HG03064 (cell line): ENCODE measurements around the gene TRIM41.
"Not testable (repeated sequence)": the region's sequence is repeated elsewhere in the genome, so short reads cannot be mapped to it uniquely, and the experiment has no call there.

Source experiments
- ATAC-seq: cut with Tn5 transposase; IDR thresholded peaks from one replicate; pipeline ENCODE4 v1.9.1; 2021; ENCODE audit warnings: low read depth; ENCODE audit not compliant: unreplicated experiment

TRIM41 gene

DNA sequence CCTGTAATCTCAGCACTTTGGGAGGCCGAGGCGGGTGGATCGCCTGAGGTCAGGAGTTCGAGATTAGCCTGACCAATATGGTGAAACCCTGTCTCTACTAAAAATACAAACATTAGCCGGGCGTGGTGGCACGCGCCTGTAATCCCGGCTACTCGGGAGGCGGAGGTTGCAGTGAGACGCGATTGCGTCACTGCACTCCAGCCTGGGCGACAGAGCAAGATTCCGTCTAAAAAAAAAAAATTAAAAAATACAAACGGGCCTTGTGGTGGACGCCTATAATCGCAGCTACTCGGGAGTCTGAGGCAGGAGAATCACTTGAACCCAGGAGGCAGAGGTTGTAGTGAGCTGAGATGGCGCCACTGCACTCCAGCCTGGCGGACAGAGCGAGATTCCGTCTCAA is 14.1 kb upstream of the TRIM41 start:
- ATAC-seq: not testable (repeated sequence)

DNA sequence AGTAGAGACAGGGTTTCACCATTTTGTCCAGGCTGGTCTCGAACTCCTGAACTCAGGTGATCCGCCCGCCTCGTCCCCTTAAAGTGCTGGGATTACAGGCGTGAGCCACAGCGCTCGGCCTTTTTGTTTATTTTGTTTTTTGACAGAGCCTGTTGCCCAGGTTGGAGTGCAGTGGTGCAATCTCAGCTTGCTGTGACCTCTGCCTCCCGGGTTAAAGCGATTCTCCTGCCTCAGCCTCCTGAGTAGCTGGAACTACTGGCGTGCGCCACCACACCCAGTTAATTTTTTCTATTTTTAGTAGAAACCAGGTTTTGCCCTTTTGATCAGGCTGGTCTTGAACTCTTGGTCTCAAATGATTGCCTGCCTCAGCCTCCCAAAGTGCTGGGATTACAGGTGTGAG is 12.9 kb upstream of the TRIM41 start:
- not testable (repeated sequence) for ATAC-seq

DNA sequence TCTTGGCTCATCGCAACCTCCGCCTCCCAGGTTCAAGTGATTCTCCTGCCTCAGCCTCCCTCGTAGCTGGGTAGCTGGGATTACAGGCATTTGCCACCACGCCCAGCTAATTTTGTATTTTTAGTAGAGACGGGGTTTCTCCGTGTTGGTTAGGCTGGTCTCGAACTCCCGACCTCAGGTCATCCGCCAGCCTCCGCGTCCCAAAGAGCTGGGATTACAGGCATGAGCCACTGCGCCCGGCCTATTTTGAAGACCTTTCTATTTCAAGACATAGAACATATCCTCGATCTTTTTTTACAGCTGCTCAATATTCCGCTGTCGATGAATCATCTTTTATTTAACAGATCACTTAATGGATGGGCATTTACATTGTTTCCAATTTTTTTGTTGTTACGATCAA is 12.4 kb upstream of the TRIM41 start:
- not testable (repeated sequence) for ATAC-seq

DNA sequence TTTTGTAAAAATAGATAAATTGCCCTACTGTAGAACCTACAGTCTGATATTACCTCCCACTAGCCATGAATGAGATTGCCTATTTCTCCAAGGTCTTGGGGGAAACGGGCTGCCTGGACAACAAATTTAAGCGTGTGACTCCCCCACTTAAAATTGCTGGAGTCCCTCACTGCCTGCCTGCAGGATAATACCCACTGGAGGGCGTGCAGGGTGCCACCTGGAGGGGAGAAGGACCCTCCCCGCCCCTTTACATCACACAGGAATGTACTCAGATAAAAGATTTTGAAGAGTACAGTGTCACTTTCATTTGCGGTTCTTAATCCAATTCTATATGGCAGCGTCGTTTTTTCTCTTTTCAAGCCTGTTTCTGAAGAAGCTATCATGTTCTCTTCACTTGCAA is 11.9 kb upstream of the TRIM41 start:
- no peak for ATAC-seq

DNA sequence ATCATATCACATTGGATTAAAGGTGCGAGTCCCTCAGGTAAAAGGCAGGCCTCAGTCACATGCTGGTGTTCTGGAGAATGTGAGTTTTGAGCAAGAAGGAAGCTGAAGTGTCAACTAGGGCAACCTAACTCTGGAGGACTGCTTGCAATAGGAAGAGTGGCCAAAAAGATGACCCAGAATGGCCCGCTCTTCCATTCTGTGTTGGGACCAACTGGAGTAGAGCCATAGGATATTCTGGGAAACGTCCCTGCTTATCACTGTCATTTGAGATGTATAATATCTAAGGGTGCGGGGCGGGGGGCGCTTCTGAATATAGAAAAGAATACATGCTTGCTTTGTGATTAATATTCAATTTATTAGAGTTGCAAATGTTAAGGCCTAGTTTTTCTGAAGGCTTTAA is 11.0 kb upstream of the TRIM41 start:
- no peak for ATAC-seq

DNA sequence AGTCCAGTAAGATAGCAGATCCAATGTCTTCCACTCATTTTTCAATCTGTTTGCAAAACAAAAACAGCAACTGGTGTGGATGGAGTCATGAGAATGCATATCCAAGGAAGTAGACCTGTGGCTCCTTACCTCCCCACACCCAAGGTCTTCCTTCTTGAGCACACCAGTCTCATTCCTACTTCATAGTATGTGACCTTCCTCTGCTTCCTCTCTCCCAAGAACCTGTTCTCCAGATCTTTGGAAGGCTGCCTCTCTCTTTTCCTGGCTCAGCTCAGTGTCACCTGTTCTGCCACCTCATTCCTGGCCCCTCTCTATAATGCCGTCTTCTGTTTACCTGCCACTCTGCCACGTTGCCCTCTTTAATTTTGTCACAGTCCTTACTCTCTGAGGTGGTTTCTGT is 10.1 kb upstream of the TRIM41 start:
- no peak for ATAC-seq

DNA sequence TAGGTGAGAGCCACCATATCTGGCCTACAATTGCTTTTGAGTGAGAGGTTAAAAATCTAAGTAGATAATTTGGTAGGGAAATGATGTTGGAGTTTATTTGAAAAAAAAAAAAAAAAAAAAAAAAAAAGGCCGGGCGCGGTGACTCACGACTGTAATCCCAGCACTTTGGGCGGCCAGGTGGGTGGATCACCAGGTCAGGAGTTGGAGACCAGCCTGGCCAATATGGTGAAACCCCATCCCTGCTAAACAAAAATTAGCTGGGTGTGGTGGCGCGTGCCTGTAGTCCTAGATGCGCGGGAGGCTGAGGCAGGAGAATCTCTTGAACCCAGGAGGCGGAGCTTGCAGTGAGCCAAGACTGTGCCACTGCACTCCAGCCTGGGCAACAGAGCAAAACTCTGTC is 8.8 kb upstream of the TRIM41 start:
- not testable (repeated sequence) for ATAC-seq

DNA sequence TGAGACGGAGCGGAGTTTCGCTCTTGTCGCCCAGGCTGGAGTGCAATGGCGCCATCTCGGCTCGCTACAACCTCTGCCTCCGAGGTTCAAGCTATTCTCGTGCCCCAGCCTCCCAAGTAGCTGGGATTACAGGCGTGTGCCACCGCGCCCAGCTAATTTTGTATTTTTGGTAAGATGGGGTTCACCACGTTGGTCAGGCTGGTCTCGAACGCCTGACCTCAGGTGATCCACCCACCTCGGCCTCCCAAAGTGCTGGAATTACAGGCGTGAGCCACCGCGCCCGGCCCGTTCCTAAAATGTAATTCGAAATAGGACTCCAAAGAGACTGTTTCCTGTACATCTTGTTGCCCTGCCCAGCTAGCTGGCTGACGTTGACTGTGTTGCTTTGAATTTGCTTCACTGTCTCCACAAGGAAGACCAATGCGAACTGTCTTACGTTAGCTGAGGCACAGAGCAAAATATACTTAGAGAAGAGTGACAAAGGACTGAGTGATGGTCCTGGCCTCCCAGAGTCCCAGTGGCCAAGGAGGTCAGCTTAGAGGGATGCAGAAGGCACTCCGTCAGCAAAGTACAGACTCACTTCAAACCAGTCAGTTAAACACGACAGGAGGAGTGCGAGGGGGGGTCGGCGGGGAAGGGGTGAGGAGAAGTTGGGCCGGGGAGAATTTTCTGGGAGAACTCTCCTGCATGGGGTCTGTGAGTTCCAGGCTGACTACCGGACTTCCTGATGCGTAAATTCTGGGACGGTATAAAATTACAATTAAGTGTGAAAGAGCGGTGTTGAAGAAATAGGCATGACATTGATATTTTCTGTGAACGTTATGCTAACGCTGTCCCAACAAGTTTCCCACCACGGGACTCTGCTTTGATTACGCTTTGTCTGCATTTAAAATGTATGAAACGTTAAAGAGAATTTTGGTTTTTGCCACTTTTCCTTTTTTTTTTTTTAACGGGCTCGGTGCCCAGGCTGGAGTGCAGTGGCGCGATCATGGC is 6.8 kb upstream of the TRIM41 start:
- ATAC-seq: no peak

DNA sequence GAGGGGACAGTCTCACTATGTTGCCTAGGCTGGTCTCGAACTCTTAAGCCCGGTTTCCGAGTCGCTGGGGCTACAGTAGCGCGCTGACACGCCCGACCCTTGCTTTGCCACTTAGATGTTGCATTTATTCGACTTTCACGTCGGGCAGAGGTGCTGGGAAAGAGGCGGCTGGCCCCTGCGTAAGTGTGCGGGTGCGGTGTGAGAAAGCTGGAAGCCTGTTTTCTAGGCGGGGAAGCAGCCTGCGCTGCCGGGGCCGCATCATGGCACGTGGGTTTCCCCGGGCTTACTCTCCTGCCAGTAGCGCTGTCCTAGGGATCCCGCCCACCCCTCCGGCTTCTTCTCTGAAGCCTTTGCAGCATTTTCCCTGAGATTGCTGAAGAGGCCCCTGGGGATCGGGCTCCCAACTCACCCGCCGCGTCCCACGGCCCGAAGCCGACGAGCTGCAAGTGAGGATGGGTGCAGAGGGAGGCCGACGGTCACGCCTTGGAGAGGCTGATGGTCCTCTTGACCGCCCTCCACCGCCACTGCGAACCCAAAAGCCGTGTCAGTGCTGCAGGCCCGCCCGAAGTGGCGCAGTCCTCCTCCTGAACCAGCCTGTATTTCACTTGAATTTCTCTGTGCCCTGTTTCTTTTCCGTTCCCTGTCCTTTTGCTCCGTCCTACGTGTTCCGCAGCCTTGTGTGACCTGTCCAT is 5.8 kb upstream of the TRIM41 start:
- peak; percentile 14 for ATAC-seq

DNA sequence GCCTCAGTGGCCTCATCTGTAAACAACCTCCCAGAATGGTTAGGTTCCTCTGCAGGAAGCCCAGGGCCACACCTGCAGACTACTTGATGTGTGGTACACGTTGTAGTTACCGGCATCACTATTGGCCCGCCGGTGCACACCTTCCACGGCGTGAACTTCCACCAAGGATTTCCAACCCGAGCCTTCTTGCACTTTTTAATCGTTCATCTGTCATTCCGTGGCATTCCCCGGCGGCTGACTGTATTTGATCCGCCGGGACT is 5.3 kb upstream of the TRIM41 start:
- peak; percentile 25 for ATAC-seq

DNA sequence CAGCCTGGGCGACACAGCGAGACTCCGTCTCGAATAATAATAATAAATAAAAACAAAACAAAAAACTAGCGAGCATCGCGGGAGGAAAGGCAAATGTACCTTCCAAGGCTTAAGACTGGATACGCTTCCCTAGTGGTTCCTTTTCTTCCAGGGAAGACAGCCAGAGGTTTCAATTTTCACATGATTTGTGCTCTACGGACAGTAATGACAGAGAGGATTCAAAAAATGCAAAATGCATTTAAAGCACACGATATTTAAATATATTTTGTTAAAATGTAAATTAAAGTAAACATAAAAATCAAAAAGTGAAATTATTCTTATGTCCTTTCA is 4.3 kb upstream of the TRIM41 start:
- no peak for ATAC-seq

DNA sequence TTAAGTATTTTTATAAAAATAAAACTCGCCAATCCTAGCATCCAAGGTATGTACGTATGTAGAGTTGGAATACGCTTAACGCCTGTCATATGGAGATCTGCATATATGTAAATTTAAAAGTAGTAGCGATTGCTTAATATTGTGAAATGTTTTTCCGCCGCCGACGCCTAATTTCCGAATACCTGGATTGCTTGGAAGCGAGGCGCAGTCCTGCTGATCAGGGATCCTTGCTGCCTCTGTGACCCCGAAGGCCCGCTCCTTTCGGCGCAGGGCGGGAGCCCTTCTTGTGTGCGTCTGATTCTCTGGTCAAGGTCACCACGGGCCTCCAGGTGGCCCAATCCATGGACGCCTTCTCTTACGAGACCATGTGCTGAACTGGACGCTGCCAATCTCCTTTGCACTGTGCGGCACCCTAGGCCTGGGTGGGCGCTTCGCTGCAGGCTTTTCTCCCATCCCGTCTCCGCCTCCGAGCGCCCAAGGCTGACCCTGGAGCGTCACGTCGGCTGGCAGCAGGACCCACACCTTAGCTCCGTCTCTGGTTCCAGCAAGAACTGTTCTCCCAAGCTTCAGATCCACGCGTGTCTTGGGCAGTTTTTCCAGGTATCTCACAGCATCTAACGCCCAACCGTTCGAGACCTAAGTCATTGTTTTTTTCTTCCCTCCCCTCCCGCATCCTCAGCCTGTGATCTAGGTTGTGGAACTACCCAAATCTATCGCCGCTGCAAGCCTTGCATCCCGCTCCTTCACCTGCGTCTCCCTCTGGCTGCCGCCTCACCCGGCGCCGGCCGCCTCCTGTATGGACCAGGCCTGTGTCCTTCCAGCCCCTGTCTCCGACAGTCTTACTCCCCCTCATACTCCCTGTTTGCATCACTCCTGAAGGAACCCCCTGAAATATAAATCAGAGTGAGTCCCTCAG is 3.6 kb upstream of the TRIM41 start:
- ATAC-seq: no peak

DNA sequence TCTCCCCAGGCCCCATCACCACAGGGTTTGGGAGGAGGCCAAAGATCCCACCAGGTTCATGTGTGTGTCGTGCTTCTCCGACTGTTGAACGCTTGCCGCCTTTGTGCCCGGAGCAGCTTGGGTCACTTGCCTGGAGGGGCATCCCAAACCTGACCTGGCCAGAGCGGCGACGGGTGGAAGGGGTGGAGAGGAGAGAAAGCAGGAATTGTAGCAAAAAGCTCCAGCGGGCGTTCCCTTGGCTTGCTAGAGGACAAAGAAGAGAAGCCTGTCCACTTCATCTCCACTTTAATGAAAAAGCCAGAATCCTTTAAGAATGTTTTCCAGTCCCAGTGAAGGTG is 2.9 kb upstream of the TRIM41 start:
- ATAC-seq: no peak

DNA sequence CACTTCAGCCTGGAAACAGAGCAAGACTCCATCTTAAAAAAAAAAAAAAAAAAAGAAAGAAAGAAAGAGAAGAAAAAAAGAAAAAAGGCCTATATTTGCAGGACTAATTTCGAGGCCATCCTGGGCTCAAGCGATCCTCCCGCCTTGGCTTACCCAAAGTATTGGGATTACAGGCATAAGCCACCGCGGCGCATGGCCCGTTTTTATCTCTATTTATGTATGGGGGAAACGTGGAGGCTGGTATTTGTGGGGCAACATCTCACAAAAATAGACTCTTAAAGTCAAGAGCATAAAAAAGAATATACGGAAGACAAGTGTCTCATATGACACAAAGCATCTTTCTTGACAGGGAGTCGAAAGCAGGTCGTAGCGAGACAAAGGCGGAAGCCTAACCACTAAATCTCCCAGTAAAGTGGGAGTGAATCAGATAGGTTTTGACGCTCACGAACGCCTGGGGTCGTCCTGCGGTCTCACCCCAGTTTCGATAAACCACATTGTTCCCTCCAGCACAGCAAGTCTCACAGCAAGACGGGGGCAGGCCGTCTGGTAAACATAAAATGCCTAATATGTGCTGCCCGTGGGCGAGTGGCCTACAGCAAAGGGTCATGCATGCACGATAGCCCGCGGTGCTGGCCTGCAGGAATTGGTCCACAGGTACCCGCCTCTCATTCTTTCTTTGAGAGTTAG is 1.8 kb upstream of the TRIM41 start:
- ATAC-seq: no peak

DNA sequence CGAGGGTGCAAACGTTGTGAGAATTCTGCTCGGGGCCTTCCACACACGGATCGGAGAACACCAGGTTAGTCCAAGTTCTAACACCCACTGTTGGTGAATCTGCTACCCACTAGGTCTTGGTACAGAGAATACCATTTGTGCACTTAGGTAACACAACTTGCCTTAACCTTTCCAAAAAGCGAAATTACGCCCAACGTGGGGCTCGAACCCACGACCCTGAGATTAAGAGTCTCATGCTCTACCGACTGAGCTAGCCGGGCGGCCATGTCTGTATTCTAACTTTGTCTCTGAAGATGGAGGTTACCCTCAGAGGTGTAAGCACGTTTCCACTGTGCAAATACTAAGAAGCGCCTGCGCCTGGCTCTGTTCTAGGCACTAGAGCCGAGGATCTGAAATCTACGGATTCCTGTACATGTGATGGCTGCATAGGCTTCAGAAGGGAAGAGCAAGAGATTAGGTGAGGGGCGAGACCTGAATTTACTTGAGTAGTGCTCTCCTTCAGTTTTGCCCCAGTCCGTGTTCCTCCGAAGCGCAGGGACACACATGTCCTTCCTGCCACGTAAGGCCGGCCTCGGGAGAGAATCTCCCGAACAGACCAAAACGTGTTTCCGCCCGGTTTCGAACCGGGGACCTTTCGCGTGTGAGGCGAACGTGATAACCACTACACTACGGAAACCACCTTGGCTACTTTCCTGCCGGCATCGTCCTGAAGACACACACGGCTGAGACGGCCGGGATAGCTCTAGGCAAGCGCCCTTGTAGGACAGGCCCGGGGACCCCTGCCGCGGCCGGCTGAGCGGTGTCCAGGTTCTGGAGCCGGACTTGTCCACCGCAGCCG is 1.1 kb upstream of the TRIM41 start:
- ATAC-seq: peak; percentile 23

DNA sequence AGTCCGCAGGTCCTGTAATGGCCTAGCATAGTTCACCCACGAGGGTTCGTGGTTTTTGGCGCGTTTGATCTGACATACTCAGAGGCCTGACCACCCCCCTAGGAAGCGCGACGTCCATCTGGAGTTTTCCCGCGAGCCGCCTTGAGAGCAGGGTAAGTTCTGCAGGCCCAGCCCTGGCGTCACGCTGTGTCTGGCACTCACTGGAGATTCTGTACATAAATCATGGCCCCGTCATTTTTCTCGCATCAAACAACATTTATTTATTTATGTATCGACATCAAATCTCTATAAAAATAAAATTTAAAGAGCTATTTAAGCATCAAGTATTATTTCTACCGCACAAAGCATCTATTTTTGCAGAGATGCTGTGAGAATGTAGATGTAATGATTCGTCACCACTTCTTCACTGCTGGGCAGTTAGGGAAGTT is 437 bp upstream of the TRIM41 start:
- no peak for ATAC-seq

DNA sequence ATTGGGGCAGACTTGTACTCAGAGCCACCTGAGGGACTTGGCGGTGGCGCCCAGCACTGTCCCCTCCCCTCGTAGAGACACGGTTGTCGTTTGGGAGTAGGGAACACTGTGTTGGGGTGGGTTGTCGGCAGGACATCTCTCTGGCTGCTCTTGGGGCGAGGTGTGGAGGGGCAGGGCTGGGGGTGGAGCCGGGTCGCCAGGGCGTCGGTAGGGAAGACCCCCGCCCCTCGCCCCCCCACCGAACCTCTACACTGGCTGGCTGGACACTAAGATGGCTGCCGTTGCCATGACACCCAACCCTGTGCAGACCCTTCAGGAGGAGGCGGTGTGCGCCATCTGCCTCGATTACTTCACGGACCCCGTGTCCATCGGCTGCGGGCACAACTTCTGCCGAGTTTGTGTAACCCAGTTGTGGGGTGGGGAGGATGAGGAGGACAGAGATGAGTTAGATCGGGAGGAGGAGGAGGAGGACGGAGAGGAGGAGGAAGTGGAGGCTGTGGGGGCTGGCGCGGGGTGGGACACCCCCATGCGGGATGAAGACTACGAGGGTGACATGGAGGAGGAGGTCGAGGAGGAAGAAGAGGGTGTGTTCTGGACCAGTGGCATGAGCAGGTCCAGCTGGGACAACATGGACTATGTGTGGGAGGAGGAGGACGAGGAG is 778 bp downstream of the TRIM41 start:
- no peak for ATAC-seq

DNA sequence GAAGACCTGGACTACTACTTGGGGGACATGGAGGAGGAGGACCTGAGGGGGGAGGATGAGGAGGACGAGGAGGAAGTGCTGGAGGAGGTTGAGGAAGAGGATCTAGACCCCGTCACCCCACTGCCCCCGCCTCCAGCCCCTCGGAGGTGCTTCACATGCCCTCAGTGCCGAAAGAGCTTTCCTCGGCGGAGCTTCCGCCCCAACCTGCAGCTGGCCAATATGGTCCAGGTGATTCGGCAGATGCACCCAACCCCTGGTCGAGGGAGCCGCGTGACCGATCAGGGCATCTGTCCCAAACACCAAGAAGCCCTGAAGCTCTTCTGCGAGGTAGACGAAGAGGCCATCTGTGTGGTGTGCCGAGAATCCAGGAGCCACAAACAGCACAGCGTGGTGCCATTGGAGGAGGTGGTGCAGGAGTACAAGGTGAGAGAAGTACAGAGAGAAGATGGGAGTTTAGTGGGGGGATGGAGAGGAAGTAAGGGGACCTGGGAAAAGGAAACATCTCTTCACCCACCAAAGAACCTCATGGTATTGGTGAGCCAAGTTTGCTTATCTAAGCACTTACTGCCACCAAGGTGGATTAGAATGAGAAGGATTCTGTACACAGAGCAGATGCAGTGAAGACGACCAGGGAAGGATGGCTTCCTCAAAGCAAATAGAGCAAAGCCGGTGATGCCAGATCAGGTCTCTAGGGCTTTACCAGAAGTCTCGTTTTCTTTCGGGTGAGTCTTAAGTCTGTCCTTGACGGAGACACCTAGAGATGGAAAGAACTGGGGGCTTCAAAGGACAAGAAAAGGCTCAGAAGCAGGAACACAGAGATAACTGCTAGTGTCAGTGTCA is 1.5 kb downstream of the TRIM41 start:
- ATAC-seq: no peak
